HL-60/S4 (cell line): ENCODE data around the gene NUDT9.

Experiments used
- in situ Hi-C: fragments of 300-500 bp; cut with MboI; formaldehyde crosslinking; loops from 2 replicates; pipeline ENCODE4 v1.14.3; 2022; ENCODE audit warnings: low sequenced_read_pairs

Gene NUDT9

DNA sequence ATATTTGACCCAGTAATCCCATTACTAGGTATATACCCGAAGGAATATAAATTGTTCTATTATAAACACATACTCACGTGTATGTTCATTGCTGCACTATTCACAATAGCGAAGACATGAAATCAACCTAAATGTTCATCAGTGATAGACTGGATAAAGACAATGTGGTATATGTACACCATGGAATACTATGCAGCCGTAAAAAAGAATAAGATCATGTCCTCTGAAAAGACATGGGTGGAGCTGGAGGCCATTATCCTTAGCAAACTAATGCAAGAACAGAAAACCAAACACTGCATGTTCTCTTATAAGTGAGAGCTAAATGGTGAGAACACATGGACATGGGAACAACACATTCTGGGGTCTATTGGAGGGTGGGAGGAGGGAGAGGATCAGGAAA lies 36.5 kb downstream of the NUDT9 start:
- in situ Hi-C loops = loop anchor here (25.0 kb wide), 1 partner anchor 197 kb away; no protein-coding TSS in a partner anchor

DNA sequence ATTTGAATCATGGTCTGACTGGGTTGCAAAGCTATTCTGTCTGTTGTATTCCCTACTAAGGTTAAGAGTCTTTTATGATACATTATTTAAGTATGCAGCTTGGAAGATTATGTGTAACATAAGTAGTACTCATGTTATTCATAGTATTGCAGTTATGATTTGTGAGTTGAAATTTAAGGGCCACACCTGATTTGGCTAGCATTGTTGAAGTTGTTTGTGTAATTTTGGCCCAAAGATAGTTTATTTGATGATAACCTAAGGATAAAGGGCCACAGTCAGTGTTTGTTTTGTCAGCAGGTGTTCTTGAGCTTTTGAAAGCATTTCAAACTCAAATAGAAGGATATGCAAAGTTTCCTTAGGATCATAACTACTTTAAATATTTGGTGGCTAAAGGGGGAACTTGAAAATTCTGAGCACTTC lies 38.9 kb downstream of the NUDT9 start:
- in situ Hi-C loops = loop anchor here (25.0 kb wide), 1 partner anchor 199 kb away; no protein-coding TSS in a partner anchor

DNA sequence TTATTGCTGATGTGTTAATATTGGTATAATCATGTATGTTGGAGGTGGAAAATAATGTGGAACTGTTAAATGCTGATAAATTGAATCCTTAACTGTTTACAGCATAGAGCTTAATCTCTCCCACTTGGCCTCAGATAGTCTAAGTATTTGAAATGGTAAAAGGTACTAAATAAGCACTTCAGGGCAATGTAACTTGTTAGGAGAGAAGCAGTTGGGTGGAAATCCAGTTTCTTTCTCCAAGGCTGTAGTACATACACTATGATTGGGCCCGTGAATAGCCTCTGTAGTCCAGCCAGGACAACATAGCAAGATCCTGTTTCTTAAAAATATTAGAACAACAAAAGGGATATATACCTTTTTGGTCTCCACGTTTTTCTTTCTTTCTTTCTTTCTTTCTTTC lies 39.7 kb downstream of the NUDT9 start:
- in situ Hi-C loops = loop anchor here (25.0 kb wide), 1 partner anchor 200 kb away; no protein-coding TSS in a partner anchor

DNA sequence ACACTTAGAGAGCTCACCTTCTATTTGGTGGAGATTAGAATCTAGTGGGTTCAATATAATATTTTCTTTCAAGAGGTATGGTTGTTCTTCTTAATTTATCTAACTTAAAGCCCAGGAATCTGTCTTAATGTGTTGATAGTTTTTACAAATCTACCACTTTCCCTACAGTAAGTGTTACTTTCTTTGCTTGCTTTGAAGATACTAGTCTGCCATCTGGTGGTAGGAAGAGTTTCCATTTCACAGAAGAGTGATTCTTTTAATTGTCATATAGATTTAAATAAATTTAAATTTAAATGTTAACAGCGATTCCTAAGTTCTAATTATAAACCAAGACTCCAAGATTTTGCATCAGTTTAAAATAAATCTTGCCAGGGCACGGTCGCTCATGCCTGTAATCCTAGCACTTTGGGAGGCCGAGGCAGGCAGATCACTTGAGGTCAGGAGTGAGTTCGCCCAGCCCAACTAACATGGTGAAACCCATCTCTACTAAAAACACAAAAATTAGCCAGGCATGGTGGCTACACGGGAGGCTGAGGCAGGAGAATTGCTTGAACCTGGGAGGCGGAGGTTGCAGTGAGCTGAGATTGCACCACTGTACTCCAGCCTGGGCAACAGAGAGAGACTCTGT lies 43.5 kb downstream of the NUDT9 start:
- in situ Hi-C loops = loop anchor here (25.0 kb wide), 1 partner anchor 204 kb away; no protein-coding TSS in a partner anchor

DNA sequence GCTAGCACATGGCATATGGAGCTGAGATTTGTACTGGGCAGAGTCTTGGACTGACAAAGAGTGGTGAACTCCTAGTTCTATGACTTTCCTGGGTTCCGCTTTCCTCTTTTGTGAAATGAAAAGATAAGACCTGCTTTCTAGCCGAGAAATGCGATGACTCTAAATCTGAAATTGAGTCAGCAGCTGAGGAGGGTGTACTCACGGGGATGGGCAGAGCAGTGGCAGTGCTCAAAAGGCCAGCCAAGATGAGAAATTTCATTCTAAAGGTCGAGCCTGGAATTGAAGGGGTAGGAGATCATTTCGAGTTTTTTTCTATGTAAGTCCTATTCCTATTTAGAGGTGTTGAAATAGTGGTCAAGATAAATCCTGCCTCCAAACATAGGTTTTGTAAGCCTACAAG lies 47.0 kb downstream of the NUDT9 start:
- in situ Hi-C loops = loop anchor here (25.0 kb wide), 1 partner anchor 207 kb away; no protein-coding TSS in a partner anchor

DNA sequence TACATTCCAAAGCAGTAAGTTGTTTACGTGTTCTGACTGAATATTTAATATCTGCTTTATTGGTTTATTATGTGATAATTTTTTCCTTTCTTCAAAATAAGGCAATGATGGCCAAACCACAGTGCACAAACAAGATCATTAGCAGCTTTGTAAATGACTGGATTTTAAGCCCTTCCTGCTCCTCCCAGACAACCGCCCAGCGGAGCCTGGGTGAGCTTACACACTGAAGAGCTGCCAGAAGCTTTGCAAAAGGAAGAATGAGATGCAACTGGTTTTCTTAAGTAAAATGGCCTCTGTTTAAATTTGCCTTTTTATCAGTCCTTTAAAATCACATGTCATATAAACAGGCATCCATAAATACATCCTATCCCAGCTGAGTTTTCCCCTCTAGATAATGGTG lies 54.6 kb downstream of the NUDT9 start:
- in situ Hi-C loops = loop anchor here (25.0 kb wide), 1 partner anchor 360 kb away; the partner anchor contains the start of gene MEPE

DNA sequence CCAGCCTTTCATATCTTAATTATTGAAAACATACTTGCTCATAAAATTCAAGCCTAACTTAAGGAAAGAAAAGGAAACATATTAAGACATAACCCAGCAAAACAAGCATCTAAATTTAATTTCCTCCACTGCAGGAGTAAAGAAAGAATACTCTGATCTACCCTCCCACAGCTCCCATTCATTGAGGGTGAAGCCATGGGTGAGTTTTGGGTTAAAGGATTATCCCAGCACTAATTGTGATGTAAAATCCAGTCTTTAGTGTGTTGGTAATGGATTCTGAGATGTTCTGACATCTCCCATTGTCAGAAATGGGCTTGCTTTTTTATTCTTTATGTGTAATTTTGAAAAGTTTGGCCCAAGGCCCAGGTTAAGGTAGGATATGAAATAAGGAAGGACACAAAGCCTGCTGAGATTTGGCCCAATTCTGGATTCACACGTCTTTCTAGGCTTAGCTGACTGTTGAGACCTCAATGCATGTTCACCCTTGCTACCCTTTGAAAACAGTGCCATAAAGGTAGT lies 56.4 kb downstream of the NUDT9 start:
- in situ Hi-C loops = loop anchor here (25.0 kb wide), 1 partner anchor 359 kb away; the partner anchor contains the start of gene MEPE

DNA sequence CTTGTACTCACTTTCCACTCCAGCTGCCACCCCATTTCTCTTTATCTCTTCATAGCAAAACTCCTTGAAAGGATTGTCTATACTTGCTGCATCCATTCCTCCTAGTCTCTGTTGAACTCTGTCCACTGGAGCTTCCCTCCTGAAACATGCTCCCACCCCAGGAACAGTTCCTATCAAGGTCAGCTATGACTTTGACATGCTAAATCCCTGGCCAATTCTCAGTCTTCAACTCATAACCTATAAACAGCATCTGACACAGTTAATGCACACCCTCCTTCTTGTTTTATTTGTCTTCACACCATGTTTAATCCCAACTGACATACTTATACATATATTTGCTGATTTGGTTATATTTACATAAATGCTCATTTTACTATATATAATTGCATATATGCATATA lies 59.0 kb downstream of the NUDT9 start:
- in situ Hi-C loops = loop anchor here (25.0 kb wide), 1 partner anchor 356 kb away; the partner anchor contains the start of gene MEPE

DNA sequence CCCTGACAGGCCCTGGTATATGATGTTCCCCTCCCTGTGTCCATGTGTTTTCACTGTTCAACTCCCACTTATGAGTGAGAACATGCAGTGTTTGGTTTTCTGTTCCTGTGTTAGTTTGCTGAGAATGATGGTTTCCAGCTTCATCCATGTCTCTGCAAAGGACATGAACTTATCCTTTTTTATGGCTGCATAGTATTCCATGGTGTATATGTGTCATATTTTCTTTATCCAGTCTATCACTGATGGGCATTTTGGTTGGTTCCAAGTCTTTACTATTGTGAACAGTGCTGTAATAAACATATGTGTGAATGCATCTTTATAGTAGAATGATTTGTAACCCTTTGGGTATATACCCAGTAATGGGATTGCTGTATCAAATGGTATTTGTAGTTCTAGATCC lies 60.9 kb downstream of the NUDT9 start:
- in situ Hi-C loops = loop anchor here (25.0 kb wide), 1 partner anchor 354 kb away; the partner anchor contains the start of gene MEPE

DNA sequence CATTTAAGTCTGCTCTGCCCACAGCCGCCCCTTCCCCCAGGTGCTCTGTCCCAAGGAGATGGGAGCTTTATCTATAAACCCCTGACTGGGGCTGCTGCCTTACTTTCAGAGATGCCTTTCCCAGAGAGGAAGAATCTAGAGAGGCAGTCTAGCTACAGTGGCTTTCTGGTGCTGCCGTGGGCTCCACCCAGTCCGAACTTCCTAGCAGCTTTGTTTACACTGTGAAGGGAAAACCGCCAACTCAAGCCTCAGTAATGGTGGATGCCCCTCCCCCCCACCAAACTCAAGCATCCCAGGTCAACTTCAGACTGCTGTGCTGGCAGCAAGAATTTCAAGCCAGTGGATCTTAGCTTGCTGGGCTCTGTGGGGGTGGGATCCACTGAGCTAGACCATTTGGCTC lies 66.3 kb downstream of the NUDT9 start:
- in situ Hi-C loops = loop anchor here (25.0 kb wide), 1 partner anchor 349 kb away; the partner anchor contains the start of gene MEPE

DNA sequence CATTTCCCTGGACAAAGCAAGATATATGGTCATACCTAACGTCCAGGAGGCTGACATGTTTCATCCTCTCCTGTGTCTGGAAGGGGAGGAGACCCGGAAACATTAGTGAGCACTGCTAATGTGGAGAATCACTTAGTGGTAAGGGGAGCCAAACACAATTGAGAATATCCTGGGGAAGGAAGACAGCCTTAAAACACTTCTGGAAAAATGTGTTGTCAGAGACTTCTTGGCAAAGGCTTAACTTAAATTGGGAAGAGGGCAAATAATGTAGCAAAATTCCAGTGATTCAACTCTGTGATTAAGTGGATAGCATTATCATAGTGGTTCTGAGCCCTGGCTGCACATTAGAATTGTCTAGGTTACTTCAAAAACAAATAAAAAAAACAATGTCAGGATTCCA lies 67.3 kb downstream of the NUDT9 start:
- in situ Hi-C loops = loop anchor here (25.0 kb wide), 1 partner anchor 348 kb away; the partner anchor contains the start of gene MEPE

DNA sequence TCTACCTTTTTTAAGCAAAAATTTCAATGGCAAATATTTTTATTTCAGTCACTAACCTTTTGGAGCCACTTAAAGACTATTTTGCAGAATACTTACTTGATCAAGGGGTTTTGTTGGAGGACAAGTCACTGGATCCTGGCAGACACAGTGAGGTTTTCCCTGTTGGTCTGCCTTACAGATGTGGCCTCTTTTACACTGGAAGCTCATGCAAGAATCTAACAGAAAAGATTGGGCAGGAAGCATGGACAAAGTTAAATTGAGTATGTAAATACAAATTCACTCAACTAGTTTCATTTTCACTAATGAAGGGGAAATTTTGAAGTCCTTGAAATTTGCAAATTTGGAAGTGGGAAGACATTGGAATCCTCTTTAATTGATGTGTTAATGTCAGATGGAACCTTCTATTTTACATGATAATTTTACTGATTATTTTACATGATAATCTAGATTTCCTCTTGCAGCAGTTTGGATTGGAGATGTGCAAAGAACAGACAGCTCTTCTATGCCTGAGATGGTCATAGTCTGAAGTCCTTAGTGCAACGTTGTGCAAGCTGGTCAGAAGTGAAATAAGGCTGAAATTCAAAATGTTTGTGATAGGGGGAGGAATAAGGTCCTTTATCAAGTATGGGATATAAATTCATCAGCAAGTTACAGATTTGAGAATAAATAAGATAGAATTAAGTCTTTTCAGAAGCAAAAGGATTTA lies 68.4 kb downstream of the NUDT9 start:
- in situ Hi-C loops = loop anchor here (25.0 kb wide), 1 partner anchor 346 kb away; the partner anchor contains the start of gene MEPE

DNA sequence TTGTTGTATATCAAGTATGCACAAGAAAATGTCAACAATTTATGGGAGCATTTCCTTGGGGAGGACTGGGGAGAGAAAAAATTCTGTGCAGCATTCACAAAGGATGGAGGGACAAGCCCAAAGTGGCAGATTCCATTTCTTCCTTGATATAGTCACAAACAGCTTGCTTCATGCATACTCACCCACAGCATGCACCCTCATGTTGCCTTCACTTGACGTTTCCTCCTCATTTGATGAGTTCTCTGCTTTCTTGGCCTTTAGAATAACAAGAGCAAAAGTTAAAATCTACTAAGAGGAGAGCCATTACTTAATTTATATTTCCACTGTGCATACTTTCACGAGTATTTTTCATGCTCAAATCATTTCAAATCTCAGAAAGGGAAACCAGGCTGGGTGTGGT lies 69.1 kb downstream of the NUDT9 start:
- in situ Hi-C loops = loop anchor here (25.0 kb wide), 1 partner anchor 346 kb away; the partner anchor contains the start of gene MEPE

DNA sequence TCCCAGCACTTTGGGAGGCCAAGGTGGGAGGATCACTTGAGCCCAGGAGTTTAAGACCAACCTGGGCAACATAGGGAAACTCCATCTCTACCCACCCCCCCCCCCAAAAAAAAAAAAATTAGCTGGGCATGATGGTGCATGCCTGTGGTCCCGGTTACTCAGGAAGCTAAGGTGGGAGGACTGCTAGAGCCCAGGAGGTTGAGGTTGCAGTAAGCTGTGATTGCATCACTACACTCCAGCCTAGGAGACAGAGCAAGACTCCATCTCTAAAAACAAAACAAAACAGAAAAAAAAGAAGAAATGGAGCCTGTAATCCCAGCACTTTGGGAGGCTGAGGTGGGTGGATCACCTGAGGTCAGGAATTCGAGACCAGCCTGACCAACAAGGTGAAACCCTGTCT lies 69.5 kb downstream of the NUDT9 start:
- in situ Hi-C loops = loop anchor here (25.0 kb wide), 1 partner anchor 345 kb away; the partner anchor contains the start of gene MEPE

DNA sequence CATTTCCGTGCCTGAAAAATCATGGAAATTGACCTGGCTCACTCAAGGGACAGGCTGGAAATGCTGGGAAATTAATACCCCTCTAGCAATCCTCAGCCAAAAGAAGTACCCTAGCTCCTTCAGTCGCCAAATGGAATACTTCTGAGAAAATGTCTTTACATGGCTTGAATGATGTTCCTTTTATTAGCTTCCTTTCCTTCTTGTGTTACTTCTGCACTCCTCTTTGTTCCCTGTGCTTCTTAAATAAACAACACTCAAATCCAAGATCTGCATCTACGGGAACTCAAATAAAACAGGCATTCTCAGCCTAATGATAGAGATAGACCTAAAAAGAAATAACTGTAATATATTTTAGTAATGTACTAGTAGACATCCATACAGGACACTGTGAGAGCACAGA lies 70.7 kb downstream of the NUDT9 start:
- in situ Hi-C loops = loop anchor here (25.0 kb wide), 1 partner anchor 344 kb away; the partner anchor contains the start of gene MEPE

DNA sequence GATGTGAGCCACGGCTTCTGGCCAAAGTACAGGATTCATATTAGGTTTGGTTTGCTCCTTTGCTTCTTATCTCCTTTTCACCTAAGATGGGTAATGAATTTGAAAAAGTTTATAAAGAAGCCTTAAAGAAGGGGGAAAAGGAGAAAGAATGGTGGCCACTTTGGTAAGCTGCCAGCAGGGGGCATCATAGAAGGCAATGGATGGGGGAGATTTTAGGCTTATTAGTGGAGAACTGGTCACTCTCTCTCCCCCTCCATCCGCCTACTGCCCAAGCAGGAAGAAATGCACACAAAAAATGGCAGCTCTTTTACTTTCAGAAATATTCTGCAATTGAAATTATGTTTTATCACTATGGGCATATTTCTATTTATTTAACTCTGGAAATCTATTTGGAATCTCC lies 74.8 kb downstream of the NUDT9 start:
- in situ Hi-C loops = loop anchor here (25.0 kb wide), 1 partner anchor 340 kb away; the partner anchor contains the start of gene MEPE

DNA sequence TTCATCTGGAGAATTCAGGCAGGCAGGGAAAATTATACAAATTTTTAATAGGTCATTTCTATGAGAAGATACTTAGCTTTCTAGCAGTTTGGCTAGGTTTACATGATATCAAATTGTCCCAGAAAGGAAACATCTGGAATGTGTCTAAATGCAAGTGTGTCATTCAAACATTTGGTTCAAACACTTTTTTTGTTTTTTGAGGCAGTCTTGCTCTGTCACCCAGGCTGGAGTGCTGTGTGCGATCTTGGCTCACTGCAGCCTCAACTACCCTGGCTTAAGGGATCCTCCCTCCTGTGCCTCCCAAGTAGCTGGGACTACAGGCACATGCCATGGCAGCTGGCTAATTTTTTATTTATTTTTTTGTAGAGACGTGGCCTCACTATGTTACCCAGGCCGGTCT lies 75.2 kb downstream of the NUDT9 start:
- in situ Hi-C loops = loop anchor here (25.0 kb wide), 1 partner anchor 340 kb away; the partner anchor contains the start of gene MEPE

DNA sequence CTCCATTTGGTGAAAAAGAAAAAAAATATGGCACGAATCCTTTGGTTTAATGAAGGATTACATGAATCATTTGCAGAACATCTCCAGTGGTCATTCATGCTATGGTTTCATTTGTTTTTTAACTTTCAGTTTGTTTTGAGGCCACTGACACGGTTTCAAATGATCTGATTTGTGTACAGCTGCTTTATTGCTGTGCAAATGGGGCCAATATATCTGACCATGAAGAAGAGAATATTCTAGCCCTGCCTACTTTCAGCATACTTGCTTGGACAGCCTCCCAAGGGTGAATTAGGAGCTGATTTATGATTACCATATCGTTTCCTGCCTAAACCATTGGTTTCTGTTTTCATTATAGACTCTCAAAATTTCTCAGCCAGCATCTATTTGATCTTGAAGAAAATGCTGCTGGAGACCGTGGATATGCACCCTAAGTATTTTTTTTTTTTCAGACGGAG lies 76.1 kb downstream of the NUDT9 start:
- in situ Hi-C loops = loop anchor here (25.0 kb wide), 1 partner anchor 339 kb away; the partner anchor contains the start of gene MEPE

DNA sequence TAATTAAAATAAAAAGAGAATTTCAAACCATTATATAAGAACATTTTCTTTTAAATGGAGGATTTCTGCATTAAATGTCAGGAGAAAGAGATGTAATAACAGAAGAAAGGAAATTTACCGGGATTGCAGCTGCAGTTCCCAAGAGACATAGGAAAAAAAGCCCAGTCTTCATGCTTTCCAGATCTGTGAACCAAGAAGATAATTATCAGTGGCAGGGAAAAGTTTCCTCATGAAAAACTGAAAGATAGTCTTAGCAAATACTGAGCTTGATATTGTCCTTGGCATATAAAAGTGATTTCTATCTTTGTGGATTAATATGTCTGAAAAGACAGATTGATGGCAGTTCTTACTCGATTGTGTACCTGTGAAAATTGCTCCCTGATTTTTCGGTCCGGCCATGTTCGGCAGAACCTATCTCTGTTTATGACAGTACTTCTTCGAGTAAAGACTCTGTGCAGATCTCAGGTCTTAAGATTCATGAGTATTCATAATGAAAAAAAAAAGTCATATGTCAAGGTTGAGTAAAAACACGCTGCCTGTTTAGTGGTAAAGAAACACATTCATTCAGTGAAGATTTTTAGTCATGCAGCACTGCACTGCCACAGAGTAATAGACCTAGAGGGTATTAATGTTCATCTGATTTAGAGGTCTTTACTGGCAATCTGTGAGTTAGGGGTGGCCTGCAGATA lies 77.2 kb downstream of the NUDT9 start:
- in situ Hi-C loops = loop anchor here (25.0 kb wide), 2 partner anchors 338 to 713 kb away; partner anchors contain the start of gene MEPE

DNA sequence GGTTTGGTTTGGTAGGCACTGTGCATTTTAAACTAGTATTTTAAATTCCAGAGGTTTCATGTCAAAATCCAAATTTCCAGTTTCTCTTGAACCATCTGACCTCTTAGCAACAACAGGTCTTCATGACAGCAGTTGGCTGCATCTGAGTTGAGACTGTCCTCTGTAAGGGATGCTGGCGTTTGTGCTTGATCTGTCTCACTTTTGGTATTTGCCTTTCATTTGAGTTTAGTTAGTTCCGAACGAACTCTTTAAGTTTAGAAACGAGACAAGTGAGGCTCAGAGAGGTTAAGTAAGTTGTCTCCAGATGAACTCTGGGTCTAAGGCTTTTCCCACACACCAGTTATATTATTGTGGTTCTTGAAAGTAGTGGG lies 77.7 kb downstream of the NUDT9 start:
- in situ Hi-C loops = loop anchor here (25.0 kb wide), 1 partner anchor 712 kb away; no protein-coding TSS in a partner anchor
